Esophagus (tissue), 2 donors: Measurements from ENCODE around the gene DGKZ. TPM values are rescaled to one million over a fixed set of nuclear protein-coding genes. Genes with fewer than 3 reads are reported as not detected.

Experiments
- H3K27ac ChIP-seq, 2 donors: one replicate each; pipeline ENCODE4 v1.5.1; 2013; ENCODE audit warnings: low read depth in 2 of 2, mild to moderate bottlenecking in 2 of 2, inconsistent platforms in 1 of 2, low read length in 1 of 2, moderate library complexity in 1 of 2
- H3K27me3 ChIP-seq, 2 donors: one replicate each; pipeline ENCODE4 v1.6.1; 2013; ENCODE audit warnings: low read length in 2 of 2, control low read depth in 1 of 2, mild to moderate bottlenecking in 1 of 2; ENCODE audit not compliant: insufficient read depth in 2 of 2, control insufficient read depth in 1 of 2
- H3K36me3 ChIP-seq, 2 donors: one replicate each; pipeline ENCODE4 v1.6.1; 2013; ENCODE audit warnings: low read length in 1 of 2; ENCODE audit not compliant: control insufficient read depth in 2 of 2, insufficient read depth in 2 of 2
- H3K4me1 ChIP-seq, 2 donors: one replicate each; pipeline ENCODE4 v1.6.1; 2013; ENCODE audit warnings: low read length in 1 of 2; ENCODE audit not compliant: control insufficient read depth in 2 of 2, insufficient read depth in 2 of 2
- H3K4me3 ChIP-seq, 2 donors: one replicate each; pipeline ENCODE4 v1.5.1; 2013; ENCODE audit warnings: low read length in 2 of 2, mild to moderate bottlenecking in 2 of 2, low read depth in 1 of 2, moderate library complexity in 1 of 2
- H3K9me3 ChIP-seq, 2 donors: one replicate each; pipeline ENCODE4 v1.6.1; 2013; ENCODE audit warnings: mild to moderate bottlenecking in 2 of 2, low read depth in 1 of 2, low read length in 1 of 2, moderate library complexity in 1 of 2; ENCODE audit not compliant: control insufficient read depth in 2 of 2, insufficient read depth in 1 of 2
- WGBS, 2 donors: extraction: QIAGEN DNeasy Blood & Tissue Kit; methylation state at CpG; one replicate each; pipeline ENCODE4 v1.1.7; 2013; 5-methylcytosine and 5-hydroxymethylcytosine counted together
- polyA plus RNA-seq, 2 donors: library from polyadenylated mRNA; stranded (reverse); fragments of 200-250 nt; gene quantifications; one replicate each; pipeline ENCODE4 v1.2.3, GENCODE V29; 2013
- donor health status: healthy with polysubstance abuse.
- donor health status: Bipolar disorder and iron deficiency.

Gene DGKZ
- polyA plus RNA-seq, 2 donors, result 27.3 to 36.6 TPM

GRCh38 chr11:46307369-46307768 is 39.9 kb upstream of the DGKZ start:
- no peaks in the 10 kb centered on the region for H3K9me3 ChIP-seq
- WGBS, 2 donors, result 87 to 90% methylated on average over 3 of the region's 3 CpGs
- no peaks in the 10 kb centered on the region for H3K27me3 ChIP-seq
- H3K4me1 ChIP-seq, result peaks cover 0 to 2% of the 10 kb centered on the region in 2 donors
- H3K27ac ChIP-seq, result no peak overlapping the region
- H3K36me3 ChIP-seq, result no peaks in the 10 kb centered on the region
- no peak overlapping the region for H3K4me3 ChIP-seq

- 69 to 77% methylated on average over 12 to 14 of the region's 14 CpGs for WGBS, 2 donors
- no peaks in the 10 kb centered on the region for H3K9me3 ChIP-seq
- H3K4me1 ChIP-seq, result peaks cover 0 to 2% of the 10 kb centered on the region in 2 donors
- H3K27ac ChIP-seq, result no peak overlapping the region
- no peaks in the 10 kb centered on the region for H3K36me3 ChIP-seq
- H3K27me3 ChIP-seq, result no peaks in the 10 kb centered on the region
- H3K4me3 ChIP-seq, result no peak overlapping the region
These were observed 39.4 kb upstream of the DGKZ start for GRCh38 chr11:46307785-46308341.

GRCh38 chr11:46308631-46309419 is 38.4 kb upstream of the DGKZ start:
- H3K36me3 ChIP-seq, result no peaks in the 10 kb centered on the region
- H3K4me3 ChIP-seq, result no peak overlapping the region
- no peaks in the 10 kb centered on the region for H3K27me3 ChIP-seq
- H3K4me1 ChIP-seq, result peaks cover 0 to 2% of the 10 kb centered on the region in 2 donors
- WGBS, 2 donors, result 29 to 30% methylated on average over 12 of the region's 12 CpGs
- H3K9me3 ChIP-seq, result no peaks in the 10 kb centered on the region
- H3K27ac ChIP-seq, result no peak overlapping the region

GRCh38 chr11:46309814-46310259 is 37.4 kb upstream of the DGKZ start:
- no peak overlapping the region for H3K4me3 ChIP-seq
- WGBS, 2 donors, result 48 to 54% methylated on average over 4 of the region's 4 CpGs
- no peaks in the 10 kb centered on the region for H3K36me3 ChIP-seq
- H3K4me1 ChIP-seq, result peaks cover 0 to 2% of the 10 kb centered on the region in 2 donors
- no peaks in the 10 kb centered on the region for H3K9me3 ChIP-seq
- no peak overlapping the region for H3K27ac ChIP-seq
- no peaks in the 10 kb centered on the region for H3K27me3 ChIP-seq

GRCh38 chr11:46315033-46315738 is 32.1 kb upstream of the DGKZ start:
- Histone ChIP-seq H3K27ac (no peak overlapping the region), H3K36me3 (no peaks in the 10 kb centered on the region)

GRCh38 chr11:46315783-46316563 is 31.3 kb upstream of the DGKZ start:
- Histone ChIP-seq H3K4me1 (no peaks in the 10 kb centered on the region), H3K27me3 (no peaks in the 10 kb centered on the region), H3K4me3 (no peak overlapping the region), H3K9me3 (no peaks in the 10 kb centered on the region), H3K36me3 (no peaks in the 10 kb centered on the region), H3K27ac (no peak overlapping the region)
- WGBS, 2 donors, result 76 to 90% methylated on average over 12 of the region's 12 CpGs

More at GRCh38 chr11:46315033-46315738, 32.1 kb upstream of the DGKZ start:
- WGBS, 2 donors, result 40 to 45% methylated on average over 16 of the region's 16 CpGs
- Histone ChIP-seq H3K4me3 (no peak overlapping the region), H3K9me3 (no peaks in the 10 kb centered on the region), H3K27me3 (no peaks in the 10 kb centered on the region), H3K4me1 (no peaks in the 10 kb centered on the region)

GRCh38 chr11:46319074-46319453 is 28.2 kb upstream of the DGKZ start:
- no peaks in the 10 kb centered on the region for H3K27me3 ChIP-seq
- H3K9me3 ChIP-seq, result no peaks in the 10 kb centered on the region
- no peaks in the 10 kb centered on the region for H3K4me1 ChIP-seq
- no peaks in the 10 kb centered on the region for H3K36me3 ChIP-seq
- WGBS, 2 donors, result 94 to 99% methylated on average over 5 of the region's 5 CpGs
- H3K4me3 ChIP-seq, result no peak overlapping the region
- no peak overlapping the region for H3K27ac ChIP-seq

GRCh38 chr11:46321757-46322156 is 25.5 kb upstream of the DGKZ start:
- no peaks in the 10 kb centered on the region for H3K27me3 ChIP-seq
- H3K27ac ChIP-seq, result no peak overlapping the region
- no peak overlapping the region for H3K4me3 ChIP-seq
- H3K36me3 ChIP-seq, result no peaks in the 10 kb centered on the region
- no peaks in the 10 kb centered on the region for H3K4me1 ChIP-seq
- no peaks in the 10 kb centered on the region for H3K9me3 ChIP-seq
- 84 to 88% methylated on average over 2 of the region's 2 CpGs for WGBS, 2 donors

- WGBS, 2 donors, result 86 to 87% methylated on average over 6 of the region's 6 CpGs
These were observed 24.5 kb upstream of the DGKZ start for GRCh38 chr11:46322759-46323158.

More at GRCh38 chr11:46322759-46323158, 24.5 kb upstream of the DGKZ start:
- H3K9me3 ChIP-seq, result no peaks in the 10 kb centered on the region
- H3K4me3 ChIP-seq, result no peak overlapping the region
- H3K27ac ChIP-seq, result no peak overlapping the region
- no peaks in the 10 kb centered on the region for H3K4me1 ChIP-seq
- H3K36me3 ChIP-seq, result no peaks in the 10 kb centered on the region
- no peaks in the 10 kb centered on the region for H3K27me3 ChIP-seq
